Nucleus accumbens (tissue), 56 donors: ENCODE data around the gene SCNN1A.

ENCODE experiments used
- DNase-seq, 56 donors: peaks; one replicate each; lab custom pipeline; 2025; lab: John Stamatoyannopoulos, UW

The SCNN1A gene

DNA sequence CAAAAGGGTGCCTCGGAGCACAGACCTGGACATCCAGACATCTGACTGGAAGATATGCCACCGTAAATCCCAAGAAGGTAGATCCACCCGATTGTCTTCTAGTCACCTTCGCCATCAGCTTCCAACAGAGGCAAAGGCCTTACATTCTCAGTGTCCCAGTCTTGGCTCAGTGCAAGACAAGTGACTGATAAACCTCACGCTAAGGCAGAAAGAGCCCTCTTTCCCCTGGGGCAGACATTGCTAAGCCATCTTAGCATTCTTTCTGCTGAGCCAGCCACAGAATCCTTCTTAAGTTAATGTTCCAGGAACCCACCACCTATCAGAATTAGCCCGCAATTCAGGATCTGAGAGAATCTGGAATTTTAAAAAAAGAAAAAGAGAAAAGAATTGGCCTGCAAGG, 69.2 kb downstream of the SCNN1A start:
- no peak for DNase-seq

DNA sequence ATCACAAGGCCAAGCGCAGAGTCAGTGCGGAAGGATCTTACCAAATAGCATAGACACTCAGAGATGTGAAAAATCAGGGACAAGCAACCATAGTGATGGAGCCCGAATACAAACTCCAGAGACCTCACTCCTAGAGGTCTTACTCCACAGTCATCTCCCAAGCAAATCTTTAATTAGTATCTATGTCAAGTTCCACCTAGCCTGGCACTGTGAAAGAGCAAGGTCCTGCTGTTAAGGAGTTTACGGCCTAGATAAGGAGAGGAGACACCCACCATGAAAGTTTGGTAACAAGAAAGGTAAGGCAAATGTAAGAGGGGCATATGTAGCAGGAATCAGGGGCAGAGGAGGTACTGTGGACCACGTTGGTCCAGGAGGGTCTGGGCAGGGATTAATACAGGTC, 72.3 kb downstream of the SCNN1A start:
- DNase-seq = no peak

DNA sequence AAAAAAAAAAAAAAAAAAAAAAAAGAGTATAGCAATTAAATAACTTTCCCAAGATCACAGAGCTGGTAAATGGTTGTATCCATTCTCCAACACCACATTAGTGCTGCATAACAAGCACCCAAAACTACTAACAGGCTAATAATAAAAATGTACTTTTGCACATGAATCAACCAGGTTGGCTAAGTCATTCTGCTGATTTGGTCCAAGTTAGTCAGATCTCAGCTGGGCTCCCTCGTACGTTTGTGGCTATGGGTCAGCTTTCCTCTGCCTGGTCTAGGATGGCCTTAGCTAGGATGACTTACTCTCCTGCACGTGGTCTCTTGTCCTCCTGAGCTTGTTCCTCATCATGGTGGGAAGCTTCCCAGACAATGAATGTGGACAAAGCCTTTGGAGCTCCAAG, 72.7 kb downstream of the SCNN1A start:
- DNase-seq = no peak

DNA sequence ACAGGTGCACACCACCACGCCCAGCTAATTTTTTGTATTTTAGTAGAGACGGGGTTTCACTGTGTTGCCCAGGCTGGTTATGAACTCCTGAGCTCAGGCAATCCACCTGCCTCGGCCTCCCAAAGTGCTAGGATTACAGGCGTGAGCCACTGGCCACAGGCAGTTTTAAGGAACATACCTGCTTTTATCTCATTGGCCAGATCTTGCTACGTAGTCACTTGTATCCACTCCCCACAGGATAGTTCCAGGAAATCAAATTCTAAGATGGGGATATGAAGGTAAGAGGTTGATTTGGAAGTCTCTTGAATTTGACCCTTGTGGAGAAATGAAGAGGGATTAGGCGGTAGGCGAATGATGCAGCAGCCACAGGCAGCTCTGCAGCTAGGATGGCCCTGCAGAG, 73.6 kb downstream of the SCNN1A start:
- DNase-seq = no peak

DNA sequence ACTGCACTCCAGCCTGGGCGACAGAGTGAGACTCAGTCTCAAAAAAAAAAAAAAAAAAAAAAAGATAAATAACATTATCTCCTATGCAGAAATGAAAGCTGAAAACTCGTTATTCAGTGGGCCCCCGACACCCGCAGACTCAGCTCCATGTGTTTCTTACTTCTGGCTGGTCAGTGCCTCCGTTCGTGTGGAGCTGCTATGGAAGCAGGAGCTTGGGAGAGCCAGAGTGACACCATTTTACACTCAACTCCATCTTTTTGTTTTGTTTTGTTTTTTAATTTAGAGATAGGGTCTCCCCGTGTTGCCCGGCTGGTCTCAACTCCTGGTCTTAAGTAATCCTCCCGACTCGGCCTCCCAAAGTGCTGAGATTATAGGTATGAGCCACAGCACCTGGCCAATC, 78.2 kb downstream of the SCNN1A start:
- no peak for DNase-seq
